ENCODE results near the gene NBEA. TPM values are rescaled to one million over a fixed set of nuclear protein-coding genes. Genes with fewer than 3 reads are reported as not detected.

Gene NBEA
- total RNA-seq, 2 experiments from 2014 or later = 3.5 to 3.8 TPM

GRCh38 chr13:35695448-35695770 is 753.3 kb downstream of the NBEA start:
- Mint-ChIP-seq H3K27me3 (no peaks in the 10 kb centered on the region), H3K9me3 (no peaks in the 10 kb centered on the region), H3K27ac (no peak overlapping the region), H3K36me3 (ENCODE audit: low read depth) (no peaks in the 10 kb centered on the region), H3K4me3 (no peak overlapping the region), H3K4me1 (ENCODE audit: low read depth) (no peaks in the 10 kb centered on the region)
- Histone ChIP-seq H3K4me3 (ENCODE audit: low read length) (no peak overlapping the region), H3K27me3 (ENCODE audit: control insufficient read depth in 1 of 2, insufficient read depth in 2 of 2, low read length in 2 of 2) (no peaks in the 10 kb centered on the region), H3K36me3 (ENCODE audit: insufficient read depth, low read length) (no peaks in the 10 kb centered on the region), H3K9me3 (ENCODE audit: control insufficient read depth in 1 of 2, insufficient read depth in 1 of 2, low read length in 2 of 2) (peaks cover 0 to 19% of the 10 kb centered on the region in 2 experiments), H3K27ac (ENCODE audit: low read depth in 1 of 2, low read length in 2 of 2) (no peak overlapping the region), H3K4me1 (ENCODE audit: insufficient read depth, low read length) (no peaks in the 10 kb centered on the region)
- intact Hi-C loops (cut with DNase I, micrococcal nuclease) = no loop called here
- ChIA-PET POLR2A (no interaction called here), CTCF (no interaction called here)
- no peak for DNase-seq
- no peak for ATAC-seq (ENCODE audit: poor library complexity)
- TF ChIP-seq, protein P1, sequence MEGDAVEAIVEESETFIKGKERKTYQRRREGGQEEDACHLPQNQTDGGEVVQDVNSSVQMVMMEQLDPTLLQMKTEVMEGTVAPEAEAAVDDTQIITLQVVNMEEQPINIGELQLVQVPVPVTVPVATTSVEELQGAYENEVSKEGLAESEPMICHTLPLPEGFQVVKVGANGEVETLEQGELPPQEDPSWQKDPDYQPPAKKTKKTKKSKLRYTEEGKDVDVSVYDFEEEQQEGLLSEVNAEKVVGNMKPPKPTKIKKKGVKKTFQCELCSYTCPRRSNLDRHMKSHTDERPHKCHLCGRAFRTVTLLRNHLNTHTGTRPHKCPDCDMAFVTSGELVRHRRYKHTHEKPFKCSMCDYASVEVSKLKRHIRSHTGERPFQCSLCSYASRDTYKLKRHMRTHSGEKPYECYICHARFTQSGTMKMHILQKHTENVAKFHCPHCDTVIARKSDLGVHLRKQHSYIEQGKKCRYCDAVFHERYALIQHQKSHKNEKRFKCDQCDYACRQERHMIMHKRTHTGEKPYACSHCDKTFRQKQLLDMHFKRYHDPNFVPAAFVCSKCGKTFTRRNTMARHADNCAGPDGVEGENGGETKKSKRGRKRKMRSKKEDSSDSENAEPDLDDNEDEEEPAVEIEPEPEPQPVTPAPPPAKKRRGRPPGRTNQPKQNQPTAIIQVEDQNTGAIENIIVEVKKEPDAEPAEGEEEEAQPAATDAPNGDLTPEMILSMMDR (IDR thresholded peaks at IDR 0.05) = no peak

- H3K27ac Mint-ChIP-seq = no peak overlapping the region
- Histone ChIP-seq H3K9me3 (ENCODE audit: control insufficient read depth in 1 of 2, insufficient read depth in 1 of 2, low read length in 2 of 2) (peaks cover 0 to 19% of the 10 kb centered on the region in 2 experiments), H3K27ac (ENCODE audit: low read depth in 1 of 2, low read length in 2 of 2) (no peak overlapping the region), H3K4me3 (ENCODE audit: low read length) (no peak overlapping the region), H3K4me1 (ENCODE audit: insufficient read depth, low read length) (no peaks in the 10 kb centered on the region), H3K36me3 (ENCODE audit: insufficient read depth, low read length) (no peaks in the 10 kb centered on the region), H3K27me3 (ENCODE audit: control insufficient read depth in 1 of 2, insufficient read depth in 2 of 2, low read length in 2 of 2) (no peaks in the 10 kb centered on the region)
- ChIA-PET CTCF (no interaction called here), POLR2A (no interaction called here)
- H3K4me1 Mint-ChIP-seq (ENCODE audit: low read depth) = no peaks in the 10 kb centered on the region
- intact Hi-C loops (cut with DNase I, micrococcal nuclease) = no loop called here
- H3K36me3 Mint-ChIP-seq (ENCODE audit: low read depth) = no peaks in the 10 kb centered on the region
- TF ChIP-seq, protein P1 (IDR thresholded peaks at IDR 0.05) = no peak
- H3K4me3 Mint-ChIP-seq = no peak overlapping the region
- DNase-seq (no peak), ATAC-seq (ENCODE audit: poor library complexity) (no peak)
- no peaks in the 10 kb centered on the region for H3K9me3 Mint-ChIP-seq
- H3K27me3 Mint-ChIP-seq = peaks cover 5% of the 10 kb centered on the region
Observed at GRCh38 chr13:35697186-35697730, 755.2 kb downstream of the NBEA start.

DNA sequence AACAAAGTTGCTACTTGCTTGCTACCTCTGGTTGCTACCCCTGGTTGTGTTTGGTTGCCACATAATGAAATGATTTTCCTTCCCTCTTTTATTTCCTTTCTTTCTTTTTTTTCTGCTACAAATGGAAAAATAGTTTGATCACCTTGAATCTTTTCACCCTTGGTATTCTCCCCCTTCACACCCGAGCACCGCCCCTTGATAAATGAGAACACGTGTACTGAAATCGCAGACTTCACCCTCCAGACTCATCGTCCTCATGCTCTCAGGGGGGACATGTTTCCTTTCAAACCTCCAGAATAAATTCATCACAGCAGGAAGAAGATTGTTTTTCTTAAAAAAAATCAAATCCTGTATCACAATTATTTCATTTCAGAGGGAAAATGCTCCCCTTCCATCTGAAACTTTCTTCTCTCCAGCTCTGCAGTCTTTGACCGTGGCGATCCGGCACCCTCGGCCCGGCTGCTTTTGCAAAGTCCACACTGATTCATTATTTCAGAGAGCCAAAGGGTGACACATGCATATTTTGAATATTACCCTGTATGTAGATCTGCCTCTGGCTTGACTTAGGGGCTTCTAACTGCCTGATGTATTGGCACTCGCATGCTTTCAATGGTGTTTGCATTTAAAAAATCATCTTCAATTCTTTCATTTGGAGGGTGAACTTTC is 757.0 kb downstream of the NBEA start:
- no peaks in the 10 kb centered on the region for H3K4me1 Mint-ChIP-seq (ENCODE audit: low read depth)

More for the DNA sequence above, 757.0 kb downstream of the NBEA start:
- TF ChIP-seq, protein P1 (IDR thresholded peaks at IDR 0.05) = no peak
- Mint-ChIP-seq H3K9me3 (no peaks in the 10 kb centered on the region), H3K36me3 (ENCODE audit: low read depth) (no peaks in the 10 kb centered on the region), H3K27ac (no peak overlapping the region), H3K27me3 (peaks cover 5% of the 10 kb centered on the region), H3K4me3 (no peak overlapping the region)
- intact Hi-C loops (cut with DNase I, micrococcal nuclease) = no loop called here
- Histone ChIP-seq H3K4me1 (ENCODE audit: insufficient read depth, low read length) (no peaks in the 10 kb centered on the region), H3K27ac (ENCODE audit: low read depth in 1 of 2, low read length in 2 of 2) (no peak overlapping the region), H3K4me3 (ENCODE audit: low read length) (no peak overlapping the region), H3K27me3 (ENCODE audit: control insufficient read depth in 1 of 2, insufficient read depth in 2 of 2, low read length in 2 of 2) (no peaks in the 10 kb centered on the region), H3K36me3 (ENCODE audit: insufficient read depth, low read length) (no peaks in the 10 kb centered on the region), H3K9me3 (ENCODE audit: control insufficient read depth in 1 of 2, insufficient read depth in 1 of 2, low read length in 2 of 2) (peaks cover 0 to 19% of the 10 kb centered on the region in 2 experiments)
- CTCF ChIA-PET = no interaction called here
- POLR2A ChIA-PET = no interaction called here
- DNase-seq = no peak
- no peak for ATAC-seq (ENCODE audit: poor library complexity)

Data from CD4-positive, alpha-beta T cell (primary cell).